Smooth muscle cell (in vitro differentiated cells): ENCODE results near the gene DGKZ. TPM values are rescaled to one million over a fixed set of nuclear protein-coding genes. Genes with fewer than 3 reads are reported as not detected.

ENCODE experiments used
- DNase-seq: peaks from one replicate; lab custom pipeline; 2025; ENCODE audit not compliant: unreplicated experiment; lab: John Stamatoyannopoulos, UW
- H2AFZ ChIP-seq: fragments of 200-600 bp; sonication (generic); 2 replicates; pipeline ENCODE4 v1.6.0; 2016; ENCODE audit warnings: antibody characterized with exemption, low read depth, mild to moderate bottlenecking
- H3F3A ChIP-seq: fragments of 200-600 bp; sonication (generic); 2 replicates; pipeline ENCODE4 v1.6.0; 2017; ENCODE audit warnings: antibody characterized with exemption, low read depth
- H3K27ac ChIP-seq: fragments of 200-600 bp; sonication (generic); 2 replicates; pipeline ENCODE4 v1.5.1; 2016; ENCODE audit warnings: low read depth, mild to moderate bottlenecking
- H3K27me3 ChIP-seq: fragments of 200-600 bp; sonication (generic); 2 replicates; pipeline ENCODE4 v1.6.1; 2016; ENCODE audit warnings: low read depth, mild to moderate bottlenecking
- H3K36me3 ChIP-seq: fragments of 200-600 bp; sonication (generic); 2 replicates; pipeline ENCODE4 v1.5.1; 2016; ENCODE audit warnings: low read depth
- H3K4me1 ChIP-seq: fragments of 200-600 bp; sonication (generic); 2 replicates; pipeline ENCODE4 v1.5.1; 2016; ENCODE audit warnings: low read depth
- H3K4me2 ChIP-seq: fragments of 200-600 bp; sonication (generic); 2 replicates; pipeline ENCODE4 v1.6.0; 2016; ENCODE audit warnings: mild to moderate bottlenecking
- H3K4me3 ChIP-seq: fragments of 200-600 bp; sonication (generic); 2 replicates; pipeline ENCODE4 v1.5.1; 2016; ENCODE audit warnings: mild to moderate bottlenecking
- H3K79me2 ChIP-seq: fragments of 200-600 bp; sonication (generic); 2 replicates; pipeline ENCODE4 v1.6.0; 2016; ENCODE audit warnings: low read depth, mild to moderate bottlenecking
- H3K9ac ChIP-seq: fragments of 200-600 bp; sonication (generic); 2 replicates; pipeline ENCODE4 v1.6.0; 2016; ENCODE audit warnings: low read depth
- H3K9me3 ChIP-seq: fragments of 200-600 bp; sonication (generic); replicated peaks from 2 replicates; pipeline ENCODE4 v1.5.1; 2016; ENCODE audit warnings: low read depth
- H4K20me1 ChIP-seq: fragments of 200-600 bp; sonication (generic); 2 replicates; pipeline ENCODE4 v1.6.0; 2016; ENCODE audit warnings: low read depth
- WGBS: methylation state at CpG from one replicate; pipeline ENCODE4 v1.1.7; 2016; ENCODE audit warnings: low lambda C conversion rate; 5-methylcytosine and 5-hydroxymethylcytosine counted together
- polyA plus RNA-seq: library from polyadenylated mRNA; unstranded; fragments of >200 nt; fragmentation: Nextera tagmentation; extraction: Ambion mirVana; gene quantifications from 2 replicates; pipeline ENCODE4 v1.2.1, GENCODE V29; 2016
- total RNA-seq: library from RNA; depleted of rRNA; stranded (reverse); fragments of >200 nt; gene quantifications from 2 replicates; pipeline ENCODE4 v1.2.3, GENCODE V29; 2014
- TF ChIP-seq, protein P1 (sequence below): fragments of 200-600 bp; sonication (generic); IDR thresholded peaks from 2 replicates; pipeline ENCODE4 v1.5.1; 2017; ENCODE audit warnings: borderline replicate concordance, mild to moderate bottlenecking, antibody characterized with exemption; ENCODE audit not compliant: insufficient read depth, poor library complexity, severe bottlenecking

DGKZ gene
- total and polyA plus RNA-seq, 2 experiments from 2014 or later: 30.7 to 42.1 TPM

DNA sequence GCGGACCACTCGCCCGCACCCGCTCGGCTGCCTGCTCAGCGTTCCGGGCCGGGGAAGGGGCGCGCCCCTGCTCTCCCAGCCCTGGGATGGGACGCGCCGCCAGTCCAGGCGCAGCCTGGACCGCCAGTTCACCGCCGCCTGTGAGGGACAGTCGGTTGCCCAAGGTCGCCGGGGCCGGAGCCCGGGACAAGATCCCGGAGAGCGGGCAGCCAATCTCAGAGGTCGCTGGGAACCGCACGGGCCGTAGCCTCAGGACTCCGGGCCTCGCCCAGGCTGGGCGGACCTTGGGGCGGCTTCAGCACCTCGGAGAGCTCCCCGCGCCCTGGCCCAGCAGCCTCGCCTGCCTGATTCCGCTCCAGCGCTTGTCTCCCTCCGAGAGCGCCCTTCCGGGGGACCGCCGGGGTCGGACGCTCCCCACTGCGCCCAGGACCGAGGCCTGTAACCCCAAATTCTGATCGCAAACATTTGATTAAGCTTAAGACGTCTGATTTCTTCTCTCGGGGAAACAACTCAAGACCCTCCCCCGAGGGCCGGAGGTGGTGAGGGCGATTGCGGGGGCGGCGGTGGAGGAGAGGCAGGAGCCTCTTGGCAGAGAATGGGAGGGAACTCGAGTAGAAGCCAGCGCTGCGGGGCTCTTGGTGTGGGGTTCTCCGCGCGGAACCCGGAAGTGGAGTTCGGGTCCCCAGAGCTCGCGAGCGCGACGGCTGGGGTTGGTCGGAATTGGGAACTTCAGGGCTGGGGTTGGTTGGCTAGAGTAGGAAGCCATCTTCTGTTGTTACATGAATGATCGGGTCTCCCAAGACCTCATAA lies 45.4 kb downstream of the DGKZ start:
- no peak overlapping the region for H2AFZ ChIP-seq
- H3F3A ChIP-seq: no peaks in the 10 kb centered on the region
- no peak overlapping the region for H3K27ac ChIP-seq
- 3% methylated on average over 63 of the region's 71 CpGs for WGBS
- peak overlapping the region; percentile 55 for H3K4me3 ChIP-seq
- peaks cover 19% of the 10 kb centered on the region for H3K4me1 ChIP-seq
- H3K4me2 ChIP-seq: peak overlapping the region; percentile 91
- H3K9me3 ChIP-seq: no peaks in the 10 kb centered on the region
- H4K20me1 ChIP-seq: peaks cover 26% of the 10 kb centered on the region
- no peak overlapping the region for H3K9ac ChIP-seq
- peak; percentile 62 for DNase-seq
- H3K36me3 ChIP-seq: no peaks in the 10 kb centered on the region
- TF ChIP-seq, protein P1, sequence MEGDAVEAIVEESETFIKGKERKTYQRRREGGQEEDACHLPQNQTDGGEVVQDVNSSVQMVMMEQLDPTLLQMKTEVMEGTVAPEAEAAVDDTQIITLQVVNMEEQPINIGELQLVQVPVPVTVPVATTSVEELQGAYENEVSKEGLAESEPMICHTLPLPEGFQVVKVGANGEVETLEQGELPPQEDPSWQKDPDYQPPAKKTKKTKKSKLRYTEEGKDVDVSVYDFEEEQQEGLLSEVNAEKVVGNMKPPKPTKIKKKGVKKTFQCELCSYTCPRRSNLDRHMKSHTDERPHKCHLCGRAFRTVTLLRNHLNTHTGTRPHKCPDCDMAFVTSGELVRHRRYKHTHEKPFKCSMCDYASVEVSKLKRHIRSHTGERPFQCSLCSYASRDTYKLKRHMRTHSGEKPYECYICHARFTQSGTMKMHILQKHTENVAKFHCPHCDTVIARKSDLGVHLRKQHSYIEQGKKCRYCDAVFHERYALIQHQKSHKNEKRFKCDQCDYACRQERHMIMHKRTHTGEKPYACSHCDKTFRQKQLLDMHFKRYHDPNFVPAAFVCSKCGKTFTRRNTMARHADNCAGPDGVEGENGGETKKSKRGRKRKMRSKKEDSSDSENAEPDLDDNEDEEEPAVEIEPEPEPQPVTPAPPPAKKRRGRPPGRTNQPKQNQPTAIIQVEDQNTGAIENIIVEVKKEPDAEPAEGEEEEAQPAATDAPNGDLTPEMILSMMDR: no peak
- H3K79me2 ChIP-seq: no peaks in the 10 kb centered on the region
- H3K27me3 ChIP-seq: peaks cover 34% of the 10 kb centered on the region

DNA sequence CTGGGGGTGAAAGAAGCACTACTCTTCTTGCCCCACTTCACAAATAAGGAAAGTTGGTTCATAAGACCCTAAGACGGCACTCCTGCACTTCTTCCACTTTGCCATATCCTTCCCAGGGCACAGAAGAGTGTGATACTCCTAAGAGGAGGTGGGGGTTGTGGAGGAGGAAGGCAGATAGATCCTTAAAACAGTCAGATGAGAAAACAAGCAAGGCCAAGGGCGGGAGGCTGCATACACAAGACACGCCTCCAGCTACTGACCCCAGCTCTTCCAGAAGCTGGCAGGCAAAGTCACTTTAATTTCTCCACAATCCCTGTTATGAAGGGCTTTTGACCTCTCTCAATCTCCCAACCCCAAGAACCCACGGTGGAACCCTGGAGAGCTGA lies 46.0 kb downstream of the DGKZ start:
- no peaks in the 10 kb centered on the region for H3K36me3 ChIP-seq
- no peak overlapping the region for H3K9ac ChIP-seq
- WGBS: 61% methylated on average over 4 of the region's 4 CpGs
- no peaks in the 10 kb centered on the region for H3K79me2 ChIP-seq
- no peak overlapping the region for H3K27ac ChIP-seq
- no peaks in the 10 kb centered on the region for H3F3A ChIP-seq
- H3K4me3 ChIP-seq: peak overlapping the region; percentile 55
- H3K4me2 ChIP-seq: peak overlapping the region; percentile 91
- no peaks in the 10 kb centered on the region for H3K9me3 ChIP-seq
- H4K20me1 ChIP-seq: peaks cover 25% of the 10 kb centered on the region
- no peak overlapping the region for H2AFZ ChIP-seq
- peaks cover 29% of the 10 kb centered on the region for H3K27me3 ChIP-seq
- no peak for DNase-seq
- H3K4me1 ChIP-seq: peaks cover 19% of the 10 kb centered on the region
- TF ChIP-seq, protein P1: no peak

DNA sequence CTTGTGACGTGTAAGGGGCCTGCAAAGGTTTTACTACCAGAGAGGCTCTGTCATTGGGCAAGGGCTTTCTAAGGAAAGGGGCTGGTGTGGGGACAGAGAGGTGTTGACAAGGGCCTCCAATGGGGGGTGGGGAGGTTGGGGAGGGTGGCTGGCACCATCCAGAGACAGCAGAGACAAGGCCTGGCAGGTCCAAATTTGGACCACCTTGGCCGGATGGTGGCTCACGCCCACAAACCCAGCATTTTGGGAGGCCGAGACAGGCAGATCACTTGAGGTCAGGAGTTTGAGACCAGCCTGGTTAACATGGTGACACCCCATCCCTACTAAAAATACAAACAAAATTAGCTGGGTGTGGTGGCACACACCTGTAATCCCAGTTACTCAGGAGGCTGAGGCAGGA lies 46.5 kb downstream of the DGKZ start:
- Histone ChIP-seq H3K79me2 (no peaks in the 10 kb centered on the region), H3K9ac (no peak overlapping the region), H3F3A (no peaks in the 10 kb centered on the region), H4K20me1 (peaks cover 25% of the 10 kb centered on the region), H3K4me3 (no peak overlapping the region), H3K27me3 (peaks cover 24% of the 10 kb centered on the region), H3K4me1 (peaks cover 14% of the 10 kb centered on the region), H3K36me3 (no peaks in the 10 kb centered on the region), H3K9me3 (no peaks in the 10 kb centered on the region), H2AFZ (no peak overlapping the region), H3K27ac (no peak overlapping the region), H3K4me2 (no peak overlapping the region)
- no peak for DNase-seq
- TF ChIP-seq, protein P1: no peak
- WGBS: 88% methylated on average over 4 of the region's 4 CpGs

DNA sequence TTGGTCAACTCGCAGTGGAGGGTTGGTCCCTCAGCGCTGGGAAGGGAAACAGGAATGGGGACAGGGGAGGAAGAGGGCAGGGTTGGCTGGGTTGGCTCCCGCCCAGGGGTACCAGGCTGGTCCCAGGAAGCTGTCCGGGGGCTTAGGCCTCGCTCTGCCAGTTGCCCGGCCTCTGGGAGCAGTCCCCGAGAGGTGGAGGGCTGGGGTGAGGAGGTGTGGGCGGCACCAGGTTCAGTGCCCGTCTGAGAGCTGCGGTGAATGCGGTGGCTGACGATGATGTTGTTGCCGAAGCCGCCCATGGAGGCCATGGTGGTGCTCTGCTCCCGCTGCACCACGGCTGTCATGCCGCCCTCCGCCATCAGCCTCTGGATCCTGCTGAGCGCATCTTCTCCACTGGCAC lies 50.3 kb downstream of the DGKZ start:
- Histone ChIP-seq H3K79me2 (no peaks in the 10 kb centered on the region), H4K20me1 (peaks cover 25% of the 10 kb centered on the region), H3K9me3 (no peaks in the 10 kb centered on the region), H3K9ac (no peak overlapping the region), H3K27me3 (no peaks in the 10 kb centered on the region), H3F3A (no peaks in the 10 kb centered on the region), H3K4me1 (peaks cover 4% of the 10 kb centered on the region), H3K36me3 (no peaks in the 10 kb centered on the region), H2AFZ (no peak overlapping the region), H3K4me3 (no peak overlapping the region), H3K4me2 (no peak overlapping the region), H3K27ac (no peak overlapping the region)
- DNase-seq: no peak
- TF ChIP-seq, protein P1: no peak
- 96% methylated on average over 19 of the region's 19 CpGs for WGBS
